Stimulated activated CD4-positive, alpha-beta T cell treated with anti-CD3 and anti-CD28 coated beads, Interleukin-1b, Interleukin-23, amount 100 ng/mL, for 1 hour (primary cell): ENCODE measurements around the gene TRAPPC14.
"Not testable (repeated sequence)": the region's sequence is repeated elsewhere in the genome, so short reads cannot be mapped to it uniquely, and the experiment has no call there.

Experiments
- DNase-seq, 2 donors: peaks; one replicate each; pipeline ENCODE4 v3.0.0-alpha.2; 2020; ENCODE audit warnings: low read depth in 2 of 2

Gene TRAPPC14

DNA sequence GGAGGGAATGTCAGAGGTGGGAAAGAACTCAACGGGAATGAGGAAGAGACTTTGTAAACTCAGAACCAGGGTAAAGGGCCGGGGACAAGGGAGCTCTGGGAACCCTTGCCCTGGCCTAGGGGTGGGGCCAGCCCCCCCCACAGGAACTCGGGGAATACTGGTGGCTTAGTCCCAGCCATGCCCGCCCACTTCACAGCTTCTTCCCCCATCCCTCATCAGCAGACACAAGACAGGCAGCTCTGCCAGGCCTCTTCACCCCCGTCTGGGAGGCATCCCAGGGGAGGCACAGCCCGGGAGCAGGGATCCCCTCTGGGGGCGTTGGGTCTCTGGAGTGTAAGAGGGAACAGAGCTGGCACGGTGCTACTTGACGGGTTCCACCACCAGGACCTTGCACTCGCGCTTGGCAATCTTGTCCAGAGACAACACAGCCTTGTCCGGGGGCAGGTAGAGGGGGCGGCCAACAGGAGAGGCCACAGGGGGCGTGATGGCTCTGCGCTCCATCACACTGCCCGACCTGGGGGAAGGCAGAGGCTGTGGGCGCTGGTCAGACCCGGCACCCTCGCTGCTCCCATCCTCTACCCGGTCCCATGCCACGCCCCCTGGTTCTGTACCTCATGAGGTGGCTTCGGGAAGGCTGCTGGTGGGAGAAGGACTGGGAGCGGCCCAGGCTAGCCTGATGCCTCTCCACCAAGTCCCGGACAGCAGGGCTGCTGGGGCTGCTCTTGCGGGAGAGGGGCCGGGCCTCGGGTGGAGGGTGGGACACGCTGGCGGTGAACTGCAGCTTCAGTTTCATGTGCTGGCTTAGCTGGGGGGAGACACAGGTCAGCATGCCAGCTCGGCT lies 3.7 kb downstream of the TRAPPC14 start:
- no peak for DNase-seq

DNA sequence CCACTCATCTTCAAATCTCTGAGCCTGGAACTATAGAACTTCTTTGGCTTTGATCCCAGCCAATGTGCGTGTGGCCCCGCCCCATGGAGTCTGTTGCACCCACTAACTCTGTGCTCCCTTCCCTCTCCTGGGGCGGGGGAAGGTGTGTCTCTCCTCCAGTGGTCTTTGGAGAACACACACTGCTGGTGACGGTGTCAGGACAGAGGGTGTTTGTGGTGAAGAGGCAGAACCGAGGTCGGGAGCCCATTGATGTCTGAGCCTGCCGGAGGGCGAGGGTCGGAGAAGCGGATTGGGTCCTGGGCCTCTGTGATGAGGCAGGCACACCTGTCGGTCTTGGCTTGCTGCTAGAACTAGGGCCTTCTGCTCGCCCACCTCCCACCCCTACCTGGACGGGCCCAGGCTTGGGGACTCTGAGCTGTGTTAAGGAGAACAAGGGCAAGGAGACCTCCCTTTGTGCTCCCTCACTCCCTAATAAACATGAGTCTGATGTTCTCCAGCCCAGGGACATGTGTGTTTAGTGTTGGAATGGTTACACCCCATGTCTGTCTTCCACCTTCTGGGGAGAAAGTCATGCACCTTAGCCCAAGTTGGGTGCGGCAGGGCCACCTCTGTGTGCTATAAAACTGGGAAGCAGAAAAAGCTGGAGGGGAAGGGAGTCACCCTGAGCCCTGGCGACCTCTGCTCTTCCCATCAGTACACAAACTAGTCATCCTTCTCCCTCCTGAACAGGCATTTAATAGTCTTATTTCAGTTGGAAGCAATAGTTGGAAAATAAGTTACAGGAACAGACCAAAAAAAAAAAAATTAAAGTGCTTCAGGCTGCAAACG lies 4.6 kb downstream of the TRAPPC14 start:
- DNase-seq, result no peak

DNA sequence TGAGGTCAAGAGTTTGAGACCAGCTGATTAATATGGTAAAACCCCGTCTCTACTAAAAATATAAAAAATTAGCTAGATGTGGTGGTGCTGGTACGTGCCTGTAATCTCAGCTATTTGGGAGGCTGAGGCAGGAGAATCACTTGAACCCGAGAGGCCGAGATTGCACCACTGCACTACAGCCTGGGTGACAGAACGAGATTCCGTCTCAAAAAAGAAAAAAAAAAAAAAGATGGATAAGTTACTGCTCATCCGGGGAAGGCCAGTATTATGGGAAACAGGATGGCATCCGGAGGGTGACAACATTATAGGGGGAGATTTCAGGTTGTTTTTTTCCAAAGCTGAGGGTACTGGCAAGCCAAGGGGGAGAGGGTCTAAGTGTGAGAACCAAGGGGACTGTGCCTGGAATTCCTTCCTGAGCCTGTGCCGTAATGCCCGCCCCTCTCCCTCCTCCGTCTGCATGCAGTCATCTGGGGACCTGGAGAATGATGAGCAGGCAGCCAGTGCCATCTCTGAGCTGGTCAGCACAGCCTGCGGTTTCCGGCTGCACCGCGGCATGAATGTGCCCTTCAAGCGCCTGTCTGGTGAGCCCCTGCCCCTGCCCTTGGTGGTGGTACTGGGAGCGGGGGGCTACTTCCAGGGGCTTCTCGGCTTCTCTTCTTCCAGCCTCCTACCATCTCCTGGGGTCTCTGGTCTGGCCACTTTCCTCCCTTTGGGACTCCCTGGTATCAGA lies 5.4 kb downstream of the TRAPPC14 start:
- no peak for DNase-seq

DNA sequence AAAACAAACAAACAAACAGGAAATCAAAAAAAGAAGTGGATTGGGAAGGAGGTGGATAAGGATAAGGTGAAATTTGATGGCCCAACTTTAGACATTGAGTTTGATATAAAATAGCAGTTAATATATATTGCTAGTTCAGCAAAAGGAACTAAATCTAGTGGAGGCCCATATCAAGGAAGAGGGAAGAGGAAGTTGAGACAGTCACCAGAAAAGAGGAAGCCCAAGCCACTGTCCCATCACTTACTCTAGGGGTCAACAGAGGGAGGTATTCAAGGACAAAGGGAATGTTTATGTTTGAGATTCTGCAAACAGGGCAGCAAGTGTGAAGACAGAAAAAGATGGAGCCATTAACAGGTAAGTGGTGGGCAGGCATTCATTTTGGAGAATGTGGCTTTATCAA lies 6.1 kb downstream of the TRAPPC14 start:
- no peak for DNase-seq

DNA sequence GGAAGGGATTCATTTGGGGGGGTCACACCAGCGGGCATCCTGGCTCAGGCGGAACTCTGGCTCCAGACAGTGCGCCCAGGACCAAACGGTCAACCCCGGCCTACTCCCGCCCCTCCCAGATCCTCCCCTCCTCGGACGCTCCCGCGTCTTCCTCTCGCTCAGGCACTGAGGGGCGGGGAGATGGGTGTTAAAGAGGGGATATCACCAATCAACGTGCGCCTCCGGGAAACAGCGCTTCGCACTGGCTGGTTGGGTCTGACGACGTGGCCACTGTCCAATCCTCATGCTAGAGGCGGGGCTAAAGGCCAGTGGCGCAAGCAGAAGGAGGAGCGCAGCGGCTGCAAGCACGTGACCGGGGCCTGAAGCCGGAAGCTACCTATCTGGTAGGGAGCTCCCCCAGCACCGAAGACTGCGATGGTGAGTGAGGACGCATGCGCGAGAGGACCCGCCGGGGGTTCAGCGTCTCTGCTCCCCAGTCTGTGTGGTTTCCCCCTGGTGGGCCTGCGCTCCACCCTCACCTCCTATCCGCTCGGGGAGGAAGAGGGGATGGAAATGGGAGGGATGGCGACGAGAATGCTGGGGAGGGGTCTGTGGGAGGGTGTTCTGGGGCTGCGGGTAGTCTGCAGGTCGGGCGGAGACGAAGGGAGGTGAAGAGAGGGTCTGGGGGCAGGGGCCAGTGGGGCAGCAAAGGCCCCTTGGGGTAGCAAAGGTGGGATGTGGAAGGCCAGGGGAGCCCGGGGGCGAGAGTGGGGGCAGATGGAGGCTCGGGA lies 9.8 kb downstream of the TRAPPC14 start, which contains the start of gene LAMTOR4:
LAMTOR4 (plus strand) TSS at position 360 of the 770 bp plus-strand sequence; CDS start at position 415, 55 bp downstream.
- DNase-seq, result peak; percentile 83 to 96

DNA sequence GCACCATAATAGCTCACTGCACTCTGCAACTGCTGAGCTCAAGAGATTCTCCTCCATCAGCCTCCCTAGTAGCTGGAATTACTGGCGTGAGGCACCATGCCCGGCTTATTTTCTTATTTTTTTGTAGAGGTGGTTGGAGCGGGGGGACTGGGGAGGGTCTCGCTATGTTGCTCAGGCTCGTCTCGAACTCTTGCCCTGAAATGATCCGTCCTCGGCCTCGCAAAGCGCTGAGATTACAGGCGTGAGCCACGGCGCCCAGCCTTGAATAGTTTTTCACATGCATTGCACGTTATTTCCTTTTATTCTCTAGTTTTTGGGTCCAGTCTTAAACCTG lies 10.3 kb downstream of the TRAPPC14 start:
- DNase-seq, result no peak

DNA sequence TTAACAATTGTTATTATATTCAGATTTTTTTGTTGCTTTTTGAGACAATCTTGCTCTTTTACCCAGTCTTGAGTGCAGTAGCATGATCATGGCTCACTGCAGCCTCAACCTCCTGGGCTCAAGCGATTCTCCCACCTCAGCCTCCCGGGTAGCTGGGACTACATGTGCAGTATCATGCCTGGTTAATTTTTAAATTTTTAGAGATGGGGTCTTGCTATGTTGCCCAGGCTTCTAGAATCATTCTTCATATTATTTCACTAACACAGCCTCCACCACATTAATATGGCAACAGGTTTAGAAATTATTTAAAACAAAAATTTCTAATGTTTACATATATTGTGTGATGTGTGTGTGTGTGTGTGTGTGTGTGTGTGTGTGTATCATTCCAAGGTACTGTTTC lies 11.2 kb downstream of the TRAPPC14 start:
- no peak for DNase-seq

DNA sequence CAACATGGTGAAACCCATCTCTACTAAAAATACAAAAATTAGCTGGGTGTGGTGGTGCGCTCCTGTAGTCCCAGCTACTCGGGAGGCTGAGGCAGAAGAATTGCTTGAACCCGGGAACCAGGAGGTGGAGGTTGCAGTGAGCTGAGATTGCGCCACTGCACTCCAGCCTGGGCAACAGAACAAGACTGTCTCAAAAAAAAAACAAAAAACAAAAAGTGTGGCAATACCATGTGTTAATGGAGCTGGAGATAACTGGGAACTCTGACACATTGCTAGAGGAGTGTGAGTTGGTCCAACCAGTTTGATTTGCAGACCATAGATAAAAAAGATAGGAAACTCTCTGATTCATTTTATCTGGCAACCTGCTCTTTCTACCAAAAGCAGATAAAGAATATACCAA lies 12.2 kb downstream of the TRAPPC14 start:
- DNase-seq, result not testable (repeated sequence)

DNA sequence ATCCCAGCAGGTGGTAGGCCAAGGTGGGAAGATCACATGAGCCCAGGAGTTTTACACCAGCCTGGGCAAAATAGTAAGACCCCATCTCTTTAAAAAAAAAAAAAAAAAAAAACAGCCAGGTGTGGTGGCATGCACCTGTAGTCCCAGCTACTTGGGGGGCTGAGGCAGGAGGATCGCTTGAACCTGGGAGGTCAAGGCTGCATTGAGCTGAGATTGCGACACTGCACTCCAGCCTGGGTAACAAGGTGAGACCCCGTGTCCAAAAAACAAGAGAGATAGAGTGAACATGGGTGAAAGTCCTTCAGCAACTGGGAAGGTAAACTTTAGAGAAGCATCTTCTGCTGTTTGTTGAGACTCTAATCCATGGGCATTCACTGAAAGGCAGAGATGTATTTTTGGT lies 16.1 kb downstream of the TRAPPC14 start:
- no peak for DNase-seq

DNA sequence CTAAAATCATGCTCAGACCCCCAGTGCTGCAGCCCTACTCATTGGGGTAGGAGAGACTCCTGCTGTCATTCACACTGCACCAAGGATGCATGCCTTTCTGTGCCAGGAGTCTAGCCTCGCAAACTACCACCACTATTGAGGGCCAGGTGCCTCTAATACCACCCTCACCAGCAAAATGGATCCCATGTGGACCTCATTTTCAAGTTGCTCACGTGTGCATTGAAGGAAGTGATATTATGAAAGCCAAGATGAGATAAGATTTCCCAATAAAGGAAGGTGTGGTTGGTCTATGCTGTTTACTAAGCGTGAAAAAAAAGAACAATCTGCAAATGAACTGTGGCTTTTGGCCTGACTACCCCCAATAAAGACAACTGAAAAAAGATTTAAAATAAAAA lies 17.0 kb downstream of the TRAPPC14 start:
- no peak for DNase-seq

DNA sequence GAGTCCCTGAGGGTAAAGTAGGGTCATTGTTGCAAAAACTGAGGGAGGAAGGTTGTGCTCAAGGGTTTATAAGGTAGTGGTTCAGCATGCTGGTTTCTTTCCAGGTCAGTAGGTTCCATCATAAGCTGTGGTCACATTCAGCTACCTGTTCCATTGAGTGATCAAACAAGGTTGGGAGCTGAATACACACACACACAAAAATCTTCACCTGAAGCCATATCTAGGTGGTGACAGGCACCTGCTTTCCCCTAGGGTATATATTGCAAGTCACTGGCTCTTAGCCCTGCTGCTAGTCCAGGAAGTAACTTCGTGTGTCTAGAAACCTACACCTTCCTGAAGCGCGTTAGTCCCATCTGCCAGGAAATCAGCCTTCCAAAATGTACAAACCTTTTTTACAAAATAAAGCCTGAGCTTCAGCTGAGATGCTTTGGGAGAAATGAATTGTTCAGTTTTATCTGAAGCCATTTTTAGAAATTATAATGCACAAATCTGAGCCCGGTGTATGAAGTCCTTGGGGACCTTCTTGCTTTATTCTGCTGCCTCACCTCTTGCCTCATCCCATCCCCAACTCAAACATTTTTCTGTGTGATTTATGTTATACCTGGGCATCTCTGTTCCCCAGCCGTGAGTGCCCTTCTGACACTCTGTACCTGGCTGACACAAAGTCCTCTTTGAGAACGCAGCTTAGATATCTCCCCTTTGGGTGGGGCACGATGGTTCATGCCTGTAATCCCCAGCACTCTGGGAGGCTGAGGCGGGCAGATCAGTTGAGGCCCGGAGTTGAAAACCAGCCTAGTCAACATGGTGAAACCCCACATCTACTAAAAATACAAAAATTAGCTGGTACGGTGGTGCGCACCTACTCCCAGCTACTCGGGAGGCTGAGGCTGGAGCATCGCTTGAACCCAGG lies 20.4 kb downstream of the TRAPPC14 start:
- no peak for DNase-seq

DNA sequence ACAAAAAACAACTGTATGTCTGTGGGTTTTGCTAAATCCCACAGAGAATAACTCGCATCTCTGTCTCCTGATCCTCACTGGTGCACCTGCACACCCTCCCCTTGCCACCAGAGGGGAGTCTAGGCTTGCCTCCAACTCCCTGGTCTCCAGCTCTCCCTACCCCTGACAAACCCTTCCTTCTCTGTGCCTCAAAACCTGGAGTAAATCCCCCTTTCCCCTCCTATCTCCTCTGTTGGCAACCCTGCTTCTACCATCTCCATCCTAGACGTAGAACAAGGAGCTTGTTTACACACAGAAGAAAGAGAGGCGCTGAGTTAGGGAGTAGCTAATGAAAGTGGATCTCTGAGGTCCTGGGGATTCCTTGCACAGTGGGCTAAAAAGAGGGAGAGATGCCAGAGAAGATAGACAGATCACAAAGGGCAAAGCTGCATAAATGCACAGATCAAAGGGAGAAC lies 25.8 kb downstream of the TRAPPC14 start:
- peak in 1 of 2 donors; percentile 38 for DNase-seq

DNA sequence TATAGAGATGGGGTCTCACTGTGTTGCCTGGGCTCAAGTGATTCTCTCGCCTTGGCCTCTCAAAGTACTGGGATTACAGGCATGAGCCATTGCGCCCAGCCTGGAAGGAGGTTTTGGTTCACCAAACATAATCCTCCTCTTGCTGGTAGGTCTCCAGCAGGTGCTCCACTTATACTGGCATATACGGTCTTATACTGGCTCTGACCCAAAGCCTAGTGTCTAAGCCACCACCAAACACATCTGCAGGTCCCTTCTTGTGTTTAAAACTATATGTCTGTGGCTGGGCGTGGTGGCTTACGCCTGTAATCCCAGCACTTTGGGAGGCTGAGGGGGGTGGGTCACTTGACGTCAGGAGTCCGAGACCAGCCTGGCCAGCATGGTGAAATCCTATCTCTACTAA lies 26.4 kb downstream of the TRAPPC14 start:
- no peak for DNase-seq

DNA sequence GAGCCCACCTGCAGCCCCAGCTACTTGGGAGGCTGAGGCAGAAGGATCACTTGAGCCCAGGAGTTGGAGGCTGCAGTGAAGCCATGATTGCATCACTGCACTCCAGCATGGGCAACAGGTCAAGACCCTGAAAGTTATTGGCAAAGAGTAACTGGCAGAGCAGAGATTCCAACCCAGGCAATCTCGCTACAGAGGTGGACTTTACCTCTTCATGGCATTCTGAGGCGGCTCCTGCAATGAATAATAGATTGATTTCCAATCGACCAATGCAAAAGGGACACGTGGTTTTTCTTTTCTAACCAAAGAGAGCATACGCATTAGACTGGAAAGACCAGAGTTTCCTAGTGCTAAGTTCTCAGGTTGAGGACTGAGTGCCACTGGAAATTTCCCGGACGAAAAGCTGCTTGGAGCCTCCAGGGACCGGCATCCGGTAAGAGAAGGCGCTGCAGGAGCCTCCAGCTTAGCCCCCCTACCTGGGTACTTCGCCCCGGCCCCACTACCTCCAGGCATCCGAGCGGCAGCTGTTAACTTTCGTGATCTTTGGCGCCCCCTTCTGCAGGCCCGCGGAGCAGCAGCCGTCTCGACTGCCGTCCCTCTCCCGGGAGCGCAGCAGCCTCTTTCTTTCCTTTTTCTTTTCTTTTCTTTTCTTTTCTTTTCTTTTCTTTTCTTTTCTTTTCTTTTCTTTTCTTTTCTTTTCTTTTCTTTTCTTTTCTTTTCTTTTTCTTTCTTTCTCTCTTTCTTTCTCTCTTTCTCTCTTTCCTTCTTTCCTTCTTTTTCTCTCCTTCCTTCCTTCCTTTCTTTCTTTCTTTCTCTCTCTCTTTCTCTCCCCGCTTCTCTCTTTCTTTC lies 27.7 kb downstream of the TRAPPC14 start:
- peak; percentile 56 to 72 for DNase-seq

DNA sequence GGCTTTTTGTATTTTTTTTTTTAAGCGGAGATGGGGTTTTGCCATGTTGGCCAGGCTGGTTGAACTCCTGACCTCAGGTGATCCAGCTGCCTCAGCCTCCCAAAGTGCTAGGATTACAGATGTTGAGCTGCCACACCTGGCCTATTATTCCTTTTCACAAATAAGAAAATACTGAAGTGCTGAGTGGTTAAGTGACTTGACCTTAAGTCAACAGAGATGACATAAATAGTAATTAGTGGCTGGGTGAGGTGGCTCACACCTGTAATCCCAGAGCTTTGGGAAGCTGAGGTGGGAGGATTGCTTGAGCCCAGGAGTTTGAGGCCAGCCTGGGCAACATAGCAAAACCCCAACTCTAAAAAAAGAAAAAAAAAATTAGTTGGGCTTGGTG lies 28.3 kb downstream of the TRAPPC14 start:
- DNase-seq, result not testable (repeated sequence)

DNA sequence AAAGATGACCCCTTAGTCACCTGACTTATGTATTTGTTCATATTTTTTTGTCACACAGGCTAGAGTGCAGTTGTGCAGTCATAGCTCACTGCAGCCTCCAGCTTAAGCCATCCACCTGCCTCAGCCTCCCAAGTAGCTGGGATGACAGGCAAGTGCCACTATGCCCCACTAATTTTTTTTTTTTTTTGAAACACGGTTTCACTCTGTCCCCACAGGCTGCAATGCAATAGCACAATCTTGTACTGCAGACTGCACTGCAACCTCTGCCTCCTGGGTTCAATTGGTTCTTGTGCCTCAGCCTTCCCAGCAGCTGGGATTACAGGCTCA lies 29.9 kb downstream of the TRAPPC14 start:
- no peak for DNase-seq

DNA sequence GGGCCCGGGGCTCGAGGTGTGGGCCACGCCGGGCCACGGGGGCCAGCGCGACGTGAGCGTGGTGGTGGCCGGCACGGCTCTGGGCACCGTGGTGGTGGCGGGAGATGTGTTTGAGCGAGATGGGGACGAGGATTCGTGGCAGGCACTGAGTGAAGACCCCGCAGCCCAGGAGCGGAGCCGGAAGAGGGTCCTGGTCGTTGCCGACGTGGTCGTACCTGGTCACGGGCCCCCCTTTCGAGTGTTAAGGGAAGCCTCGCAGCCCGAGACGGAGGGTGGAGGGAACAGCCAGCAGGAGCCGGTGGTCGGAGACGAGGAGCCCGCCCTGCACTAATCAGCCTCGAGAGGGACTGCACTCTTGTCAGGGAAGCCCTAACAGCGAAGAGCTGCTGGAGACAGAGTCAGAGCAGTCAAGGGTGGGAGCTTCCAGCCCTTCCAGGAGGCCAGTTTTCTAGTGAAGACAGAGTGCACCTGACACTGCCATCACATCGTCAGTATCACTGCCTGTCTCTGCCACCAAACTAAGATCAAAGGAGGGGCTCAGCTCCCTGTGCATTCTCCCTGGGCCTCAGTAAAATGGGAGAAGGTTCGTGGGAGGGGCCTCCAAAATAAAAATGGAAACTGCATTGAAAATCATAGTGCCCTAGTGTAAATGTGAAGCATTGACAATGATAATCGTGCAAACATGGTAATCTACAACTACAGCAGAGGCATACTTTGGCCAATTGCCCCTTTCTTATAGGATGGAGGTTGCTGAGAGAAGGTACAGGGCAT lies 30.5 kb downstream of the TRAPPC14 start:
- no peak for DNase-seq

DNA sequence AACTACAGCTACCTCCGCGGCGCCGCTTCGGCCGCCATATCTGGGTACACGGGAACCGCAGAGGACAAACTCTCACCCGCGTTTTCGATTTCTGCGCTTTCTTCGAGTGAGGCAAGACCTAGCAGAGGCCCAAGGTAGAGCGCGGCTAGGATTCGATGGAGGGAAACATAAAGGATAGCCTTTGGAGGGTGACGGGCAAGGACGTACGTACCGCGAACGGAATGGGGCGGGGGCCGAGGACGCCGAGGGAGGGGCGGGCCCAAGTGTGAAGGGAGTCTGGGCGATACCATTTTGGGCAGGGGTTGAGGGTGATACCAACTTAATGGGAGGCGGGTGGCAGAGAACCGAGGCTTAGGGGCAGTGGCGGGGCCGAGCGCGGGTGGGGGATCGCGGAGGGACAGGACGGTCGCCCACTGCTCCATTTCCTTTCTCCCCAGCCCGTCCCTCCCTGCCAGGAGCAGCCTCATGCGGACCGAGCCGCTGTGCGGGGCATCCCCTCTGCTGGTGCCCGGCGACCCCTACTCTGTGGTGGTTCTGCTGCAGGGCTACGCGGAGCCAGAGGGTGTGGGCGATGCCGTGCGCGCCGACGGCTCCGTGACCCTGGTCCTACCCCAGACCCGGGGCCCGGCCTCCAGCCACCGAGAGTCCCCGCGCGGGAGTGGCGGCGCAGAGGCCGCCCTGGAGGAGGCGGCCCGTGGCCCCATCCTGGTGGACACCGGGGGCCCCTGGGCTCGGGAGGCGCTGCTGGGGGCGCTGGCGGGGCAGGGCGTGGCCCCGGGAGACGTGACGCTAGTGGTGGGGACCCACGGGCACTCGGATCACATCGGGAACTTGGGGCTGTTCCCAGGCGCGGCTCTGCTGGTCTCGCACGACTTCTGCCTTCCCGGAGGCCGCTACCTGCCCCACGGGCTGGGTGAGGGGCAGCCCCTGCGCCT lies 31.3 kb downstream of the TRAPPC14 start, which contains the start of gene MBLAC1:
MBLAC1 (plus strand) TSS at position 37 of the 935 bp plus-strand sequence; CDS start at position 466, 429 bp downstream.
- DNase-seq, result peak; percentile 77 to 83
